Activated CD4-positive, CD25-positive, alpha-beta regulatory T cell treated with anti-CD3 and anti-CD28 coated beads, Interleukin-2, amount 50 U/mL, for 24 hours (primary cell): ENCODE data around the gene GNAI1.

Experiments
- ATAC-seq, 2 donors: fragments of 150-1000 bp; cut with Tn5 transposase; one replicate each; pipeline ENCODE4 v1.10.0; 2021; ENCODE audit warnings: mild to moderate bottlenecking in 1 of 2, moderate library complexity in 1 of 2

The GNAI1 gene

DNA sequence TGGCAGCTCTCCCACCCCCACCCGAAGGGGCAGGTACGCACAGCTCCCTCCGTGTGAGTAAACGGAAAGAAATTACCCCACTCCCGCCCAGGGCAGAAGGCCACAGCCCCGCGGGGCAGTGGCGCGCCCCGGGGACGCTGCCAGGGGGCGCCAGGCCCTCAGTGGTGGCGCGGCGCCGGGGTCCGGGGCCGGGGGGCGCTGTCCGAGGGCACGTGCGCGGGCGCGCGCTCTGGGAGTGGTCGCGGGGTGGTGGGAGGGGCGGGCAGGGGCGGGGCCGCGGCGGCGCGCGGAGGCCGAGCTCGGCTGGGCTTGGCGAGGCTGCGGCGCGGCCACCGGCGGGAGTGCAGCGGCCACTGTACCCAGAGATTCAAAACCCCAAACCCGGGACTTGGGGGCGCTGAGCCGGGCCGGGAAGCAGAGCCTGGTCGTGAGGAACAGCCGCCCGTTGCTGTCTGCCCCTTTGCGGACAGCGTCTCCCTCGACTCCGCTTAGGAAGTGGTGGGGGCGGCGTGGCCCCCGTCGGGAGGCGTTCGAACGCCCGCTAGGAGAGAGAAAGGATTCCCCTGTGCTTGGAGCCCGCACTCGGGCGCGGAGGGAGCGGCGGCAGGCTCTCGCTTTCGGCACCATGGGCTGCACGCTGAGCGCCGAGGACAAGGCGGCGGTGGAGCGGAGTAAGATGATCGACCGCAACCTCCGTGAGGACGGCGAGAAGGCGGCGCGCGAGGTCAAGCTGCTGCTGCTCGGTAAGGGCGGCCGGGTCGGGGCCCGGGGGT is at the start of gene GNAI1:
GNAI1 (plus strand) TSS at position 296 of the 773 bp plus-strand sequence; CDS start at position 626, 330 bp downstream.
- peak; percentile 10 to 44 for ATAC-seq

DNA sequence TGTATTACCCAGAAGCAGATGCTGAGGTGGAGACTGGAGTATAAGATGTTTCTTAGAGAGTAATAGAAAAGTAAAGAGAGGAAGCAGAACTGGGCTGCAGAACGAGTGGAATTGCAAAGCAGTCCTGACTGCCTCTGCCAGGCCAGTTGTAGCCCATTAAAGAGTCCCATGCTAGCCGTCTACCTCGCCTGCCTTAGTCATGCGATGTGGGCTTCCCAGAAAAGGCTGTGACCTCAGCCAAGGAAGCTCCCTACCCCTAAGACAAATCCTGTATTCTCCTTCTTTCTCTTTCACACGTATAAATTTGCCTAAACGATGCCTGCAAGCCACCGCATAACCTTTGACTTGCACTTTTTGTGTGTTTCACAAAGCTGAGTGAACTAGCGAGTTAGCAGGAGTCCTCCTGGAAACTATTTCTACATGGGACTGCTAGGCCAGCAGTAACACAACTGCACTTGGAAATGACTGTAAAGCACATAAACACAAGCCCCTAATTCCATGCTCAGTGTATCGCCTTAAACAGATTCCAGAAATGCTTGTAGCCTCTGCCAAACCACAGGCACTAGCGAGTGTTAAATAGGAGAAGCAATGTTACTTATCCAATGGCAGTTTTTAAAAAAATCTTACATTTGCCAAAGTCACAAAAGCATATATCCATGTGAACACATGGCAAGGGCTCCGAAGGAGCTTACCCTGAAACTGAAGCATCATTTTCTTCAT is 47.4 kb upstream of the GNAI1 start:
- no peak for ATAC-seq

DNA sequence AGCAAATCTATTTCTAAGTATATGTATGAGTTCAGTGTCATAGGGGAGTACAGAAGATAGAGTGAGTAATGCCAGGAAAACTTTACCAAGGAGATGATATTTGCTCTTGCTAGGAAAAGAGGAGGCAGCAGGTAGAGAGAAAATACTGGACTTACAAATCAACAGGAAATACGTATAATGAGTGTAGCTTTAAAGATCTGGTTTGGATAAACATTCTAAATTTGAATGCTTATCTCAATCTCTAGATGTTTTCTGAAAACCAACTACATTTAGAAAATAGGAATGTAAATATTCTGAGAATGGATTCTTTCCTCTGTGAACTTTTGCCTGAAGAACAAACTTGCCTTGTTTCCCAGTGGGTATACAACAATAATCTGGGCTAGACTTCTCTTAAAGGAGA is 46.9 kb upstream of the GNAI1 start:
- ATAC-seq: no peak

DNA sequence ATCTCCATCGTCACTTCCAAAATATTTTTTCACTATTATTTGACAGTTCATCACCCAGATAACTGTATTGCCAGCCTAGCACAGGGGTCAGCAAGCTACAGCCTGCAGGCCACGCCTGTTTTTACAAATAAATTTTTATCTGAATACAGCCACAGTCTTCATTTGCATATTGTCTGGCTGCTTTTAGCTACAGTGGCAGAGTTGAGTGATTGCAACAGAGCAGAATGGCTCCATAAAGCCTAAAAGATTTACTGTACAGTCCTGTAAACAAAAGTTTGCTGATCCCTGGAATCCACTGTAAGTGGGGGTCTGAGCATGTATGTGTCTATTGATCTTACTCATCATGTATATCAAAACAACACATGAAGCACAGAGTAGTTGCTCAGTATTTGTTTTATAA is 45.9 kb upstream of the GNAI1 start:
- ATAC-seq: no peak

DNA sequence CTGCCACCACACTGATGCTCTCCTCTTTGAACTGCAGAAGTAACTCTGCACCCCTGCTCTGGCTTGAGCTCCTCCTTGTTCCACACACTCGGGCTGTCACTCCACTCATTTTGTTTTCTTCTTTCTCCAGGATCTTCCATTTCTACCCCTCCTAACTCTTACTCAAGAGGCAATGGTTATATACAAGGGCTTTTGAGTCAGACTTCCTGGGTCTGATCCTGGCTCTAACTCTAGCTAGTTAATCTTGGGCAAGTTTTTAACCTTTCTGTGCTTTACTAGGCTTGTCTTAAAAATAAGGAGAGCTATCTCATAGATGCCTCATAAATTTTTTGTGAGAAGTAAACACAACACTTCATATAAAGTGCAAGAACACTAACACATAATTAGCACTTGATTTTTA is 45.3 kb upstream of the GNAI1 start:
- ATAC-seq: no peak

DNA sequence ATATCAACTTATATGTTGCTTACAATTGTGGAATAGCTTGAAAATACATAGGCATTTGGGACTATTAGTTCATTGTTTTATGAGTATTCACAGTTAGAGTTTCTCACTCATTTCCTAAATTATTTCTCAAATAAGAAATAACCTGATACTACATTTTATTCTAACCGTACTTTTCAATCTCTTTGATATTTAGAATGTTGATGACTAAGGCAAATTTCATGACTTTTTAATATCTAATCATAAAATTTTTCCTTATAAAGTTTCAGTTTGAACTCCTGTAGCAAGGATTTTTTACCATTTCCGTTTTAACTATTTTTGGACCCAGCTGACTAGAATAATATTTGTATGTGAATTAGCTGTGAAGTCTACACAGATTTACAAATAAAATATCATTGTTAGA is 41.3 kb upstream of the GNAI1 start:
- ATAC-seq: no peak

DNA sequence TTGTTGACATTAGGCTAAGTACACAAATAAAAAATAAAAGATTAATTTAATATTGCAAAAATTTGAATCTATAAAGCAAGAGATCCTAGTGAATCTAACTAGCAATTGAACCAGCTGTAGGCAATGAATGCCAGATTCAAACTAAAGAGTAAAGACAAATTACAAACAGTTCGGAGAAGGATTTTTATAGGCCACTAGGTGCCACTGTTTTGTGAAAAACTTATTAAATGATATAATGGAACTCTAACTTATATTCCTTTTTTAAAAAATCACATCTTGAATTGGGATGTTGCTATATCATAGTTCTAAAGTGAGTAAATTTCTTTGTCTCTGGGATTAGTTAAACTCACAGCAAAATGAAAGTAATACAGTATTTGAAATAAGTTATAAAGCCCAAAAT is 39.1 kb upstream of the GNAI1 start:
- ATAC-seq: no peak

DNA sequence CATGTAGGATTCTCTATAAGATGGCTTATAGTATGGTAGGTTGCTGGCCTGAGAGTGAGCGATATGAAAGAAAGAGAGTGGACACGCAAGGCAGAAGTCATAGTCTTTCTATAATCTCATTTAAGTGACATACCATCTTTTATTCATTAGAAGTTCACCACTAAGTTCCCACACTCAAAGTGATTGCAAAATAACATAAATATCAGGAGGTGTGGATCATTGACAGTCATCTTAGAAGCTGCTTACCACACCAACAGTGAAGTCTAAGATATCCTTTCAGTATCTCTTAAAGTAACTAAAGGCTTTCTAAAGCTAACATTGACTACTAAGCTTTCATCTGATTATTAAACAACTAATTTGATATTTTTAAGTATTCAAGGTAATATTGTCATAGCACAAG is 36.9 kb upstream of the GNAI1 start:
- no peak for ATAC-seq

DNA sequence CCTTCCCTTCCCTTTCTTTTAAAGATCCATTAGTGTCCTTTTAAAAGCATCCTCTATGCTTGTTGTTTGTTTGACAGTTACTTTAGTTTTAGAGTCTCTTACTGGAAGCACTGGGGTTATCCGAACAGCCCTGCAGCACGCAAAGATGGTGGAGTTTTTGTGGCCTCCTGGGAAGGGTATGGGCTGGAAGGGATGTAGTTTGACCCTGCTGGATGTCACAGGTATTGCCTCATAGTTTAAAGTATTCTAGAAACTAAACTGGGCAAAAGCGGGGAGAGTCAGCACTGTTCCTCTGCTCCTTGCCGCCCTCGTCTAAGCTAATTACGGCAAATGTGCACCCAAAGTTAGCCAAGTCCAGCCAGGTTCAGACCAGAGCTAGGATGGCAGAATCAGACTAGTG is 35.8 kb upstream of the GNAI1 start:
- no peak for ATAC-seq

DNA sequence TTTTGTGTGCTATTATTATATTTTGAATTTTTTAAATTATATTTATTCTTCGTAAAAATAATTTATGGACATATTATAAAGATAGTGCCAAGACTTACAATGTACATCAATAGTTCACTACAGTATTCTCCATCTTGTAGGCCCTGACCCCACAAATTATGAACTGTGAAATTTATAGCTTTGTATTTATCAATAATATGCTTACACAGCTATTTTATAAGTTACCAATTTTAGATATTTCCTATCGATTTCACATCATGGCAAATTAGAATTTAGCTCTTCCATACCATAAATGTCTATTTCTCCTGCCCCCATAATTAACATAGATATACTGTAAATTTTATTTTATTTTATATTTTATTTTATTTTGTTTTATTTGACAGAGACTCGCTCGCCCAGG is 34.4 kb upstream of the GNAI1 start:
- no peak for ATAC-seq

DNA sequence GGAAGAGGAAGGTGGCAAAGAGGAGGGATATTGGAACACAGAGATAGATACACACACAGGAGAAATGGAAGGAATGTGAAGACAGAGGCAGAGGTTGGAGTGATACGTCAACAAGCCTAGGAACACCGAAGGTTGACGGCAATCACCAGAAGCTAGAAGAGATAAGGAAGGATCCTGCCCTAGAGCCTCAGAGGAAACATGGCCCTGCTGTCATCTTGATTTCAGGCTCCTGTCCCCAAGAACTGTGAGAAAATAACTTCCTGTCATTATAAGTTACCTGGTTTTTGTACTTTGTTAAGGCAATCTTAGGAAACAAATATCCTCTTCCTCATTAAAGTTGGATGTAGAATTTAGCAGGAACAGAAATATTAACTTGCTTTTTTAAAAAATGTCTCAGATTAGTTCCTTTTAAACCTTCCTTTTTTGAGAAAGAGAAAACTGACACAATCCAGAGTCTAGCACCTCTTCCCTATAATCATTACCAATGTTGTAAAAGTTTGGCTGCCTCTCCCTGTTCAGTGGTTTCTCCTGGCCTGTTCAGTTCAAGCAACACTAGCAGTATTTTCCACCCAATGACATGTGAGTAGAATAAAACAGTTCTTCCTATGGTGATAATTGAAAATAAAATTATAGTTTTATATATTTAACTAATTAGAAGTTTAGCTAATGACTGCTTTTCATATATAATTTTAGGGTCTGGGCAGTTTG is 28.8 kb upstream of the GNAI1 start:
- no peak for ATAC-seq

DNA sequence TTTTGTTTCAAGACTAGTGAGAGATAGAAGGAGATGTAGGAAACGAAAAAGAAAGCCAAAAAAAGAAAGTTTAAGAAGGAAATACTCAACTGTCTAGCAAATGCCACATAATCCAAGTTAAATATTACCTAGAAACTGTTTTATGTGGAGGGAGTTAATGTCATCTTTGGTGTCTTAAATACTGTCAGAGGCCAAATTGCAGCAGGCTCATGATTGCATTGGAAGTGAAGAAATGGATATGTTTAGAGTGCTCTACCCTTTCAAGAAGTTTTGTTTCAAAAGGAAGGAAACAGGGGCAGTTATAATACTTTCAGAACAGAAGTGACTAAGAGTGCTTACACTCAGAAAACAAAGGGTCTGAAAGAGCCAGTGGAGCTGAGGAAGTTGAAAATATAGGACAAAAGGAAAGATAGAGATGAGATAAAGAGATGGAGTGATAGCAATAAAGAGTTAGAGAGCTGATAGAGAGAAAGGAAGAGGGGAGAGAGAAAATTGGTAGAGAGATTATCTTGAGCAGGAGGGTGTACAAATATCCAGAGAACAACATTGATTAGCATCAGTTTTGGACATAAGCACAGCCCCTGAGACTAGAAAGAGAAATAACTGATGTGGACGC is 28.0 kb upstream of the GNAI1 start:
- no peak for ATAC-seq

DNA sequence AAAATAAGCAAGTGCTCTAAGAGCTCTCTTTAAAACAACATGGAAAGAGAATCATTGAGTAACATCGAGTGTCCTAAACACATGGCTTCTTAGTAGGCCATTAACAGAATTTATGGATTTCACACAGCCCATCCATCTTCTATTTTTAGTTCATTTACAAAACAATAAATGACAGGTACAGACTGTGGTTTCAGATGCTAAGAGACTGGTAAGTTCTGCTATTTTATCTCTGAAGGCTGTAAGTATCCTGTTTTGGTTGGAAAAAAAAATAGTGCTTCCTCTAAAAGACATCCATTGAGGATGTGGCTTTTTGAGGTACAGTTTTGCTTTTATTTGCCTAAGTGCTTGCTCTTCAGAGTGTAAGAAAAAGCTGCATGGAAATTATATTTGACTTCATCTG is 27.4 kb upstream of the GNAI1 start:
- ATAC-seq: no peak

DNA sequence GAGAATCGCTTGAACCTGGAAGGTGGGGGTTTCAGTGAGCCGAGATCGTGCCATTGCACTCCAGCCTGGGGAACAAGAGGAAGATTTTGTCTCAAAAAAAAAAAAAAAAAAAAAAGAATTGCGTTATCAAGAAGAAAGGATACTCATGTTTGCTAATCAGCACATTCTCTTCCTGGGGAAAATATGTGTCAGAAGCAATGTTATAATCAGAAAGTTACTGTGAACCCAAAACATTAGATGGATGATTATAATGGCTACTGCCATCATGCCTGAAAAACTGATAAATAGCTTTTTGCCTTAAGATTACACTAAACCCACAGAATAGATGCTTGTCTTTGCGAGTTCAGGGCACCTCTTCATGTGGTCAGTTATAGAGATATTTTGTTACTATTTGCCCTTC is 24.3 kb upstream of the GNAI1 start:
- no peak for ATAC-seq

DNA sequence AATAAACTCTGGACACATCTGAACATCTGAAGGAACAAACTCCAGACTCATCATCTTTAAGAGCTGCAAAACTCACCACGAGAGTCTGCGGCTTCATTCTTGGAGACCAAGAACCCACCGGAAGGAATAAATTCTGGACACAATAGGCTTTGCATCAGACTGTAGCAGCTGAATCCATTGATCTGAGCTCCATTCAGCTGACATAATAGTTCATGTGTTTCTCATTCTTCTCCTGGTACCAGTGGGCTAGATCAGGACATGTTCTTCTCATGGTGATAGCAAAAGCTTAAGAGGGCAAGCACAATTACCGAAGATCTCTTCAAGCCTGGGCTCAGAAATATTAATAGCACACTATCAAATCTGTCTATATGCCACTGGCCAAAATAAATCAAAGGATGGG is 20.5 kb upstream of the GNAI1 start:
- ATAC-seq: no peak

DNA sequence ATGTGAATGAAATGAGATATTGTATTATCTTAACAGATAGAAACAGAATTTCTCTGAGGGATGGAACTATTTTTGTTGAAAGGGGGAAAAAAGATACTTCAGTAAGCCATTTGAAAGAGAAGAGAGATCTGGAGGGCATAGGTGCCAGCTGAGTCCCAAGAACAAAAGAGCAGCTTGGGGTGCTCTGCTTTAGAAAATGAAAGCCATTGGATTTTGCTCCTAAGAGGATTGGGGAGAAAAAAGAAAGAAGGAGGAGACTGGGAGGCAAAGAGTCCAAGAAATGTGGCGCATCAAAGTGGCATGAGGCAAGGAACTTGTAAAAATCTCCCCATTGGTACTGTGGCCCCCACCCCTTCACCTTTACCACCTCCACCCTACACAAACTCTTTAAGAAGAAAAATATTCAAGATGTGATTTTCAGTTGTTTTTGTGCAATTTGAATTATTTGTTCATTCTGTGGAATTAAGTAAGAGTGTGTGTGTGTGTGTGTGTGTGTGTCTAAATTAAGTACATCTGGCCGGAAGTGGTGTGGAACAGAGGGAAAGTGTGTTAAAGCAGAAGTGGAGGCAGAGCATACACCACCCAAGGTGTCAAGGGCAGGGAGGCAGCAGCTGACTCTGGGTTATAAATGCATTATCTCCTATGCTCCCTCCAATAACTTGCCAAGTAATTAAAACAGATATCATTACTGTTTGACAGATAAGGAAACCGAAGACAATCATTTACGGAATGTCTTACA is 9.9 kb upstream of the GNAI1 start:
- no peak for ATAC-seq

DNA sequence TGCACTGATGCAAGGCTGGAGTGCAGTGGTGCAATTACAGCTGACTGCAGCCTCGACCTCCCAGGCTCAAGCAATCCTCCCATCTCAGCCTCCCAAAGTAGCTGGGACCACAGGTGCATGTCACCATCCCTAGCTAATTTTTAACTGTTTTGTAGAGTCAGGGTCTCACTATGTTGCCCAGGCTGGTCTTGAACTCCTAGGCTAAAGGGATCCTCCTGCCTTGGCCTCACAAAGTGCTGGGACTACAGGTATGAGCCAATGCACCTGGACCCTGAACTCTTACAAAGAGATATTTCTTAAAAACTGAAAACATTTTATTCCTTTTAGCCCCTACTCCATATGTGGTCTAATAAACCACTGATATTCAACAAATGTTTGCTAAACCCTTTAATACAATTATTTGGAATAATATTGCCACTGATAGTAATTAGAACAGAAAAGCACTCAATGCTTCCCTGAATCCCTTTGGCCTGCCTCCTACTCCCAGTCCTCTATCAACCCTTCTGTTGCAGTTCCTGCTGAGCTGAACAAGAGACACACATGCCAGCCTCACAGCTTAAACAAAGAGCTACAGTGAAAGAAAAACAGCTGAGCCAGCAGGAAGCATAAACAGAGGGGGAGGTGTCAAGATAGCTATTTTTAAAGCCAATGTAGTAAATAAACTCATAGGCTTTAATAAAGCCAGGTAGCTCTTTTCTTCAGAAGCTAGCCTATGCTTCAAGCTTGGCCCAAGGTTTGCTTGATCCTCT is 7.0 kb upstream of the GNAI1 start:
- ATAC-seq: no peak

DNA sequence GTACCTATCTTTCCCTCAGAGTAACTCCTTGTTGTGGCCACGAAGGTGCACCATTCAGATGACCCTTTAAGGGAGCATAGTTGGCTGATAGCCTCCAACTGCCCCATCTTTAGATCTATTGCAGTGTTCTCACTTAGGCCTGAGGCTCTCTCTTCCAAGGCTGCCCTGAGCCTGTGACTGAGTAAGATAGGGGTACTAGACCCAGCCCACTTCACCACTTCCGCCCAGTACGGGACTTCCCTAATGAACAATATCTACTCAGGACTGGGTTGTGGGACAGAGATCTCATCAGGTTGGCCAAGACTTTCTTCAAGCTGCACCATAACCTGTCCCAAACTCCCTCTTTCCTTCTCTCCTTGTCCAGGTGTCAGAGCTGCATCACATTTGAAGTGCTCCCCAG is 5.7 kb upstream of the GNAI1 start:
- no peak for ATAC-seq

DNA sequence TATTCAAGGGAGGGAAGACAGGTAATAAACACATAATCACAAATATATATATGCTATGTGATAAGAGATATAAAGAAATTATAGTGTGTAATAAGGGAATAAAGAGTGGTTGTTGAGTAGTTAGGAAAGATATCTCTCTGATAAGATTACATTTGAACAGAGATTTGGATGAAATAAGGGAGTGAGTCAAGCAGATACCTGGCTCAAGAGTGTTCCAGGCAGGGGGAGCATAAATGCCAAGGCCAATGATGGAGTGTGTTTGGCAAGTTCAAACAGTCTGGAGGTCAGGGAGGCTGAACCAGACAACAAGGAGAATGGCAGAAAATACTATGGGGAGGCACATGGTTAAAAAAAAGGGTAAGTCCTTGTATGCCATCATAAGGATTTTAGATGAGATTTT is 4.8 kb upstream of the GNAI1 start:
- ATAC-seq: no peak

DNA sequence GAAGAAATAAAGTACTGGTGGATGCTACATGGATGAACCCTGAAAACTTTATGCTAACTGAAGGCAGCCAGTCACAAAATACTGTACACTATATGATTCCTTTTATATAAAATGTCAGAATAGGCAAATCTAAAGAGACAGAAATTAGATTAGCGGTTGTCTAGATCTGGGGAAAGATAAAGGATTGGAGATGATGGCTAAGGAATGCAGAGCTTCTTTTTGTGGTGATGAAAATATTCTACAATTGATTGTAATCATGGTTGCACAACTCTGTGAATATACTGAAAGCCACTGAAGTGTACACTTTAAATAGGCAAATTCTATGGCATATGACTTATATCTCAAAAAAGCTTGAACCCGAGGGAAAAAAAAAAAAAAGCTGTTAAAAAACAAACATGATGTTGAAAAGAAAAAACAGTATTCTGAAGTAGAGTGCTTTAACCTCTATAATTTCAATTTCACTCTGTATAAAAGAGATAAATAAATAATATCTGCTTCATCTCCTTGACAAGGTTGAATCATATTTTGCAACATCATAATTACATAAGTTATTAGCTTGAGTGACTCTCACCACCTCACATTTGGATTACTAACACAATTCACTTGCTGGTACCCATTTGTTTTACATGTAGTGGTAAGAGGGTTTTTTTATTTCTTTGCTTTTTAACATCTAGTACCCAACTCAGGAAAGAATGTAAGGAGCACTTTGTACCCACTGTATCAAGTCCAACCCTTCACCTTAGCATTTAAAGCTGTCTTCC is 2.8 kb upstream of the GNAI1 start:
- ATAC-seq: no peak

DNA sequence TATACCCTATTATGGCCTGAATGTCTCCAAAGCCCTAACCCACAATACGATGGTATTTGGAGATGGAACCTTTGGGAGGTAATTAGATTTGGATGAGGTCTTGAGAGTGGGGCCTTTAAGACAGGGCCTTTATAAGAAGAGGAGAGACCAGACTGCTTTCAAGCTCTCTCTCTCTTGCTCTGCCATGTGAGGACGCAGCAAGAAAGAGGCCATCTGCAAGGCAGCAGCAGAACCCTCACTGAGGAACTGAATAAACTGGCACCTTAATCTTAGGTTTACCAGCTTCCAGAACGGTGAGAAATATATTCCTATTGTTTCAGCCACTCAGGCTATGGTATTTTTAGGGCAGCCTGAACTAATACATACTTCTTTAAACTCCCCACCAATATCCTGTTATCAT is 2.0 kb upstream of the GNAI1 start:
- ATAC-seq: no peak
